DOHH2 (cell line): ENCODE data around the gene FCGBP.

ENCODE experiments used
- CTCF ChIP-seq: fragments of 200-600 bp; sonication (generic); IDR thresholded peaks from one replicate; pipeline ENCODE4 v1.5.1; 2014; ENCODE audit warnings: antibody characterized with exemption, mild to moderate bottlenecking, low read depth, low read length; ENCODE audit not compliant: poor library complexity, severe bottlenecking
- EZH2phosphoT487 ChIP-seq: fragments of 200-600 bp; sonication (generic); IDR thresholded peaks from 2 replicates; pipeline ENCODE4 v1.6.1; 2017; ENCODE audit warnings: borderline replicate concordance, mild to moderate bottlenecking, antibody characterized with exemption, low read length, moderate library complexity, mixed read lengths

- TF ChIP-seq CTCF, result no peak
- no peak for TF ChIP-seq EZH2phosphoT487
Observed at GRCh38 chr19:39974377-39975155, 40.1 kb upstream of the FCGBP start.
